B cell (primary cell): ENCODE results near the gene VPS8. TPM values are rescaled to one million over a fixed set of nuclear protein-coding genes. Genes with fewer than 3 reads are reported as not detected.

Source experiments
- ATAC-seq: fragments of 200-7000 bp; cut with Tn5 transposase; one replicate; pipeline ENCODE4 v1.10.0; 2021; ENCODE audit warnings: low read depth, mild to moderate bottlenecking, moderate number of reproducible peaks, moderate library complexity
- CTCF ChIA-PET: fragments of 350-600 bp; sonication (Branson Sonifier 250); formaldehyde crosslinking; loops from one replicate; lab custom pipeline; 2021; ENCODE audit warnings: antibody characterized with exemption, inconsistent platforms; lab: Charles Lee
- POLR2A ChIA-PET: fragments of 350-600 bp; sonication (Branson Sonifier 250); formaldehyde crosslinking; loops from one replicate; lab custom pipeline; 2021; ENCODE audit warnings: antibody characterized with exemption; lab: Charles Lee
- DNase-seq: peaks from one replicate; pipeline ENCODE4 v3.0.0; 2013
- H2AFZ ChIP-seq: 2 replicates; pipeline ENCODE4 v1.6.1; 2012; ENCODE audit warnings: mild to moderate bottlenecking, low read depth, low read length; ENCODE audit not compliant: insufficient read depth, poor library complexity, severe bottlenecking
- H3K27ac ChIP-seq, 2 donors: 1 replicate in 1 of 2; 2 replicates in 1 of 2; pipeline ENCODE4 v1.5.1; 2012 to 2013; ENCODE audit warnings: low read length in 2 of 2, mild to moderate bottlenecking in 2 of 2, moderate library complexity in 1 of 2
- H3K27me3 ChIP-seq, 4 experiments: fragments of 200-600 bp in 1 of 4; sonication (generic) in 1 of 4; replicated peaks in 1 of 4; 1 replicate in 2 of 4; 2 replicates in 2 of 4; pipeline versions ENCODE4 v1.6.1 to v1.7.0; 2013 to 2016; ENCODE audit warnings: low read length in 3 of 4, mild to moderate bottlenecking in 2 of 4, mixed read lengths in 1 of 4, moderate library complexity in 1 of 4; ENCODE audit not compliant: insufficient read depth in 4 of 4, control insufficient read depth in 3 of 4; ENCODE audit errors: control extremely low read depth in 1 of 4
- H3K36me3 ChIP-seq, 2 experiments: replicated peaks in 1 of 2; 1 replicate in 1 of 2; 2 replicates in 1 of 2; pipeline versions ENCODE4 v1.6.1 to v1.7.1; 2013; ENCODE audit warnings: low read length in 1 of 2; ENCODE audit not compliant: insufficient read depth in 2 of 2, control insufficient read depth in 1 of 2; ENCODE audit errors: control extremely low read depth in 1 of 2, extremely low read depth in 1 of 2
- H3K4me1 ChIP-seq, 2 donors: fragments of 200-600 bp in 1 of 2; sonication (generic) in 1 of 2; 1 replicate in 1 of 2; 2 replicates in 1 of 2; pipeline versions ENCODE4 v1.5.1 to v1.6.1; 2013 to 2017; ENCODE audit warnings: low read length in 2 of 2; ENCODE audit not compliant: control insufficient read depth in 2 of 2, insufficient read depth in 2 of 2
- H3K4me2 ChIP-seq: replicated peaks from 2 replicates; pipeline ENCODE3; 2012; ENCODE audit warnings: mild to moderate bottlenecking, low read depth, low read length; ENCODE audit not compliant: poor library complexity, severe bottlenecking
- H3K4me3 ChIP-seq, 5 experiments: fragments of 200-600 bp in 1 of 5; sonication (generic) in 1 of 5; 1 replicate in 3 of 5; 2 replicates in 2 of 5; pipeline versions ENCODE4 v1.5.1 to v1.7.0; 2011 to 2016; ENCODE audit warnings: low read length in 4 of 5, mild to moderate bottlenecking in 4 of 5, low read depth in 2 of 5, control low read depth in 1 of 5, moderate library complexity in 1 of 5; ENCODE audit not compliant: insufficient read depth in 1 of 5; ENCODE audit errors: control extremely low read depth in 1 of 5, extremely low read depth in 1 of 5
- H3K79me2 ChIP-seq: fragments of 200-600 bp; sonication (generic); one replicate; pipeline ENCODE4 v1.6.0; 2016; ENCODE audit warnings: low read length; ENCODE audit not compliant: control insufficient read depth, insufficient read depth
- H3K9ac ChIP-seq: fragments of 200-600 bp; sonication (generic); 2 replicates; pipeline ENCODE4 v1.6.1; 2017; ENCODE audit warnings: mild to moderate bottlenecking, low read length, moderate library complexity
- H3K9me3 ChIP-seq, 3 donors: one replicate each; pipeline versions ENCODE4 v1.6.1 to v1.7.1; 2013; ENCODE audit warnings: low read length in 2 of 3; ENCODE audit not compliant: control insufficient read depth in 2 of 3, insufficient read depth in 1 of 3; ENCODE audit errors: control extremely low read depth in 1 of 3
- H4K20me1 ChIP-seq: 2 replicates; pipeline ENCODE4 v1.6.0; 2012; ENCODE audit warnings: mild to moderate bottlenecking, low read length; ENCODE audit not compliant: insufficient read depth, control insufficient read depth, poor library complexity, severe bottlenecking
- H3K27ac Mint-ChIP-seq: one replicate; pipeline ENCODE4 v1.8.0; 2021; ENCODE audit warnings: mixed read lengths
- H3K27me3 Mint-ChIP-seq: one replicate; pipeline ENCODE4 v1.8.0; 2021; ENCODE audit warnings: mixed read lengths
- H3K4me1 Mint-ChIP-seq: one replicate; pipeline ENCODE4 v1.8.0; 2021; ENCODE audit warnings: mixed read lengths
- H3K4me3 Mint-ChIP-seq: one replicate; pipeline ENCODE4 v1.8.0; 2021; ENCODE audit warnings: mixed read lengths
- H3K9me3 Mint-ChIP-seq: one replicate; pipeline ENCODE4 v1.8.0; 2022; ENCODE audit warnings: mixed read lengths; ENCODE audit not compliant: insufficient read depth
- EZH2 ChIP-seq: IDR thresholded peaks from 2 replicates; pipeline ENCODE4 v1.6.1; 2012; ENCODE audit warnings: borderline replicate concordance, low read depth, mild to moderate bottlenecking, moderate library complexity, low read length; ENCODE audit not compliant: insufficient read depth, poor library complexity, severe bottlenecking
- WGBS: methylation state at CpG from one replicate; pipeline ENCODE4 v1.1.5; 2013; ENCODE audit warnings: missing lambda C conversion rate; ENCODE audit not compliant: insufficient coverage; 5-methylcytosine and 5-hydroxymethylcytosine counted together
- intact Hi-C: fragments of 100-400 bp; cut with micrococcal nuclease; formaldehyde crosslinking; loops from one replicate; pipeline ENCODE4 v1.10.0; 2022
- polyA plus RNA-seq: library from polyadenylated mRNA; depleted of rRNA; stranded (reverse); fragments of >200 nt; gene quantifications from 2 replicates; pipeline ENCODE4 v1.2.3, GENCODE V29; 2012
- total RNA-seq, 2 donors: library from RNA; stranded (reverse); fragments of 120-200 nt in 1 of 2; gene quantifications; 1 replicate in 1 of 2; 2 replicates in 1 of 2; pipeline versions ENCODE4 v1.2.3 to v1.2.4, GENCODE V29; 2013 to 2022
- TF ChIP-seq, protein P1 (sequence below): fragments of 200-600 bp; IDR thresholded peaks from one replicate; pipeline ENCODE4 v1.8.0; 2022; ENCODE audit warnings: antibody characterized with exemption, mild to moderate bottlenecking

Gene VPS8
- total and polyA plus RNA-seq, 2 donors (not counting 1 experiment from before 2014, with no cell fraction given), result 18.3 to 95.6 TPM

DNA sequence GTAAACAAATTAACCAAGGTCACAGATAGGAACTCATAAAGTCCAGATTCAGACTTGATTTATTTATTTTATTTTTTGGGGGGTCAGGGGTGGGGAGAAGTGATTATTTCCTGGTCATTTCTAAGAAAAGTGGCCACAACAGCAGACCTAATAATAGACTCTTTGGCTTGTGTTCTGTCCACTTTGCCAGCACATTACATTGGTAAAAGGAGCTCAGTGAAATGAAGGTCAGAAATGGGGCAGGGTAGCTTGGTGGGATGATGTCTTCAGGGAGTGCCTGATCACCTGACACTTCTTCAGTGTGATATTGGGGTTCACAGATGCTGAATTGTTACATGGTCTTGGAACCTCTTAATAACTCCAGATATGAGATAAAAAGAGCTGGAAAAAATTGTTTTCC is 10.1 kb downstream of the VPS8 start:
- peaks cover 10% of the 10 kb centered on the region for H3K79me2 ChIP-seq
- no peak overlapping the region for H3K9ac ChIP-seq
- intact Hi-C loops, result no loop called here
- Mint-ChIP-seq H3K4me3 (no peak overlapping the region), H3K27ac (no peak overlapping the region), H3K27me3 (no peaks in the 10 kb centered on the region), H3K4me1 (peaks cover 8% of the 10 kb centered on the region), H3K9me3 (no peaks in the 10 kb centered on the region)
- peaks cover 0 to 12% of the 10 kb centered on the region in 2 experiments for H3K36me3 ChIP-seq
- no peak overlapping the region for H3K27ac ChIP-seq
- no peak overlapping the region for H3K4me2 ChIP-seq
- peaks cover 13% of the 10 kb centered on the region for H4K20me1 ChIP-seq
- CTCF ChIA-PET, result interaction anchor here (1.1 to 1.4 kb wide), 3 partner anchors 9 to 19 kb away, joined by 3 to 5 read pairs (median 4); no protein-coding TSS in a partner anchor
- DNase-seq (no peak), ATAC-seq (no peak)
- POLR2A ChIA-PET, result no interaction called here
- H3K9me3 ChIP-seq, result no peaks in the 10 kb centered on the region
- no peak overlapping the region for H3K4me3 ChIP-seq
- TF ChIP-seq, protein P1, sequence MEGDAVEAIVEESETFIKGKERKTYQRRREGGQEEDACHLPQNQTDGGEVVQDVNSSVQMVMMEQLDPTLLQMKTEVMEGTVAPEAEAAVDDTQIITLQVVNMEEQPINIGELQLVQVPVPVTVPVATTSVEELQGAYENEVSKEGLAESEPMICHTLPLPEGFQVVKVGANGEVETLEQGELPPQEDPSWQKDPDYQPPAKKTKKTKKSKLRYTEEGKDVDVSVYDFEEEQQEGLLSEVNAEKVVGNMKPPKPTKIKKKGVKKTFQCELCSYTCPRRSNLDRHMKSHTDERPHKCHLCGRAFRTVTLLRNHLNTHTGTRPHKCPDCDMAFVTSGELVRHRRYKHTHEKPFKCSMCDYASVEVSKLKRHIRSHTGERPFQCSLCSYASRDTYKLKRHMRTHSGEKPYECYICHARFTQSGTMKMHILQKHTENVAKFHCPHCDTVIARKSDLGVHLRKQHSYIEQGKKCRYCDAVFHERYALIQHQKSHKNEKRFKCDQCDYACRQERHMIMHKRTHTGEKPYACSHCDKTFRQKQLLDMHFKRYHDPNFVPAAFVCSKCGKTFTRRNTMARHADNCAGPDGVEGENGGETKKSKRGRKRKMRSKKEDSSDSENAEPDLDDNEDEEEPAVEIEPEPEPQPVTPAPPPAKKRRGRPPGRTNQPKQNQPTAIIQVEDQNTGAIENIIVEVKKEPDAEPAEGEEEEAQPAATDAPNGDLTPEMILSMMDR, result no peak
- no peak for TF ChIP-seq EZH2
- no peaks in the 10 kb centered on the region for H3K27me3 ChIP-seq
- H3K4me1 ChIP-seq, result no peaks in the 10 kb centered on the region
- H2AFZ ChIP-seq, result no peak overlapping the region

- Histone ChIP-seq H4K20me1 (peaks cover 12% of the 10 kb centered on the region), H3K27me3 (no peaks in the 10 kb centered on the region), H3K4me1 (no peaks in the 10 kb centered on the region), H3K36me3 (peaks cover 0 to 16% of the 10 kb centered on the region in 2 experiments), H3K27ac (no peak overlapping the region), H2AFZ (no peak overlapping the region), H3K9ac (no peak overlapping the region), H3K9me3 (no peaks in the 10 kb centered on the region), H3K79me2 (peaks cover 4% of the 10 kb centered on the region), H3K4me3 (no peak overlapping the region), H3K4me2 (no peak overlapping the region)
- Mint-ChIP-seq H3K27me3 (no peaks in the 10 kb centered on the region), H3K27ac (no peak overlapping the region), H3K4me1 (peaks cover 8% of the 10 kb centered on the region), H3K9me3 (no peaks in the 10 kb centered on the region), H3K4me3 (no peak overlapping the region)
- no peak for DNase-seq
- intact Hi-C loops, result no loop called here
- no CpG with 5 or more reads among the region's 1 CpG for WGBS
- TF ChIP-seq EZH2, result no peak
- TF ChIP-seq, protein P1, result no peak
- CTCF ChIA-PET, result interaction anchor here (1.1 to 1.4 kb wide), 3 partner anchors 9 to 19 kb away, joined by 3 to 5 read pairs (median 4); no protein-coding TSS in a partner anchor
- POLR2A ChIA-PET, result no interaction called here
- no peak for ATAC-seq
Measured at GRCh38 chr3:184822654-184823053, 10.7 kb downstream of the VPS8 start.
